Measurements from ENCODE around the gene MT4. TPM values are rescaled to one million over a fixed set of nuclear protein-coding genes. Genes with fewer than 3 reads are reported as not detected.
"Not testable (repeated sequence)": the region's sequence is repeated elsewhere in the genome, so short reads cannot be mapped to it uniquely, and the experiment has no call there.

The MT4 gene
- total RNA-seq, 2 donors from 2014 or later = not detected

GRCh38 chr16:56577300-56577625, 12.4 kb downstream of the MT4 start:
- intact Hi-C loops (cut with DNase I) = no loop called here
- WGBS, 2 donors = 54 to 59% methylated on average over 4 of the region's 4 CpGs
- Histone ChIP-seq H3K4me3 (no peak overlapping the region), H3K4me1 (no peaks in the 10 kb centered on the region), H3K27me3 (no peaks in the 10 kb centered on the region), H3K36me3 (replicated peaks in 1 of 2; ENCODE audit: insufficient read depth in 1 of 2, low read depth in 2 of 2) (no peaks in the 10 kb centered on the region), H3K9me3 (no peaks in the 10 kb centered on the region), H3K27ac (no peak overlapping the region)
- TF ChIP-seq CTCF (IDR thresholded peaks at IDR 0.05) (no peak), POLR2A (IDR thresholded peaks at IDR 0.05) (no peak)
- DNase-seq = no peak
- no peak for ATAC-seq

- intact Hi-C loops (cut with DNase I) = no loop called here
- DNase-seq (no peak), ATAC-seq (no peak)
- no peaks in the 10 kb centered on the region for H3K36me3 ChIP-seq (replicated peaks in 1 of 2; ENCODE audit: insufficient read depth in 1 of 2, low read depth in 2 of 2)
- 74 to 84% methylated on average over 5 of the region's 6 CpGs for WGBS, 2 donors
- no peaks in the 10 kb centered on the region for H3K9me3 ChIP-seq
- no peak overlapping the region for H3K4me3 ChIP-seq
- no peaks in the 10 kb centered on the region for H3K4me1 ChIP-seq
- H3K27me3 ChIP-seq = no peaks in the 10 kb centered on the region
- H3K27ac ChIP-seq = no peak overlapping the region
- TF ChIP-seq CTCF (IDR thresholded peaks at IDR 0.05) (no peak), POLR2A (IDR thresholded peaks at IDR 0.05) (no peak)
Measured at GRCh38 chr16:56580391-56581048, 15.6 kb downstream of the MT4 start.

- H3K4me3 ChIP-seq; DNase-seq; H3K27ac ChIP-seq; ATAC-seq; H3K36me3 ChIP-seq (replicated peaks in 1 of 2; ENCODE audit: insufficient read depth in 1 of 2, low read depth in 2 of 2); H3K27me3 ChIP-seq; intact Hi-C loops (cut with DNase I); H3K4me1 ChIP-seq; H3K9me3 ChIP-seq: not testable (repeated sequence)
- 81 to 97% methylated on average over 2 of the region's 2 CpGs for whole genome bisulfite sequencing, 2 donors
Measured at GRCh38 chr16:56582911-56583310, 18.0 kb downstream of the MT4 start.

- whole genome bisulfite sequencing, 2 donors = 50 to 54% methylated on average over 11 of the region's 11 CpGs
- ATAC-seq (no peak), DNase-seq (no peak)
- Histone ChIP-seq H3K4me3 (no peak overlapping the region), H3K36me3 (replicated peaks in 1 of 2; ENCODE audit: insufficient read depth in 1 of 2, low read depth in 2 of 2) (no peaks in the 10 kb centered on the region), H3K27ac (no peak overlapping the region), H3K4me1 (no peaks in the 10 kb centered on the region), H3K9me3 (no peaks in the 10 kb centered on the region), H3K27me3 (no peaks in the 10 kb centered on the region)
- intact Hi-C loops (cut with DNase I) = no loop called here
- no peak for TF ChIP-seq POLR2A (IDR thresholded peaks at IDR 0.05)
- TF ChIP-seq CTCF (IDR thresholded peaks at IDR 0.05) = no peak
Measured at GRCh38 chr16:56583351-56584168, 18.7 kb downstream of the MT4 start.

GRCh38 chr16:56584276-56584675, 19.4 kb downstream of the MT4 start:
- H3K36me3 ChIP-seq (replicated peaks in 1 of 2; ENCODE audit: insufficient read depth in 1 of 2, low read depth in 2 of 2) = no peaks in the 10 kb centered on the region
- no peaks in the 10 kb centered on the region for H3K9me3 ChIP-seq
- no peak overlapping the region for H3K4me3 ChIP-seq
- intact Hi-C loops (cut with DNase I) = no loop called here
- ATAC-seq (no peak), DNase-seq (no peak)
- H3K27ac ChIP-seq = no peak overlapping the region
- H3K4me1 ChIP-seq = peaks cover 5% of the 10 kb centered on the region
- no peak for TF ChIP-seq CTCF (IDR thresholded peaks at IDR 0.05)
- TF ChIP-seq POLR2A (IDR thresholded peaks at IDR 0.05) = no peak
- no peaks in the 10 kb centered on the region for H3K27me3 ChIP-seq
- 76 to 81% methylated on average over 11 of the region's 11 CpGs for WGBS, 2 donors

Measured in body of pancreas (tissue), 4 donors.